HepG2 (cell line): ENCODE data around the gene BICDL2. TPM values are rescaled to one million over a fixed set of nuclear protein-coding genes. Genes with fewer than 3 reads are reported as not detected.

Source experiments
- DDIT3 ChIP-seq: sonication (generic); formaldehyde crosslinking; IDR thresholded peaks from 2 replicates; pipeline ENCODE4 v1.4.0; 2020; ENCODE audit warnings: mild to moderate bottlenecking, missing genetic modification reagents
- MIXL1 ChIP-seq: IDR thresholded peaks from 2 replicates; pipeline ENCODE4 v1.6.1; 2016
- MTERF4 ChIP-seq: sonication (generic); formaldehyde crosslinking; IDR thresholded peaks from 2 replicates; pipeline ENCODE4 v1.8.0; 2023; ENCODE audit warnings: mild to moderate bottlenecking, missing genetic modification reagents
- MZF1 ChIP-seq: sonication (generic); formaldehyde crosslinking; IDR thresholded peaks from 2 replicates; pipeline ENCODE4 v1.8.1; 2023; ENCODE audit warnings: mild to moderate bottlenecking, missing genetic modification reagents, borderline replicate concordance
- NFYC ChIP-seq: IDR thresholded peaks from 2 replicates; pipeline ENCODE4 v1.6.1; 2016; ENCODE audit warnings: missing genetic modification reagents, missing compliant biosample characterization
- PHF21A ChIP-seq: sonication (generic); formaldehyde crosslinking; IDR thresholded peaks from 2 replicates; pipeline ENCODE4 v1.5.0; 2020; ENCODE audit warnings: mild to moderate bottlenecking, missing genetic modification reagents
- SAP130 ChIP-seq: IDR thresholded peaks from 2 replicates; pipeline ENCODE4 v1.6.1; 2016; ENCODE audit warnings: low read depth
- TBP ChIP-seq: sonication (generic); formaldehyde crosslinking; IDR thresholded peaks from 2 replicates; pipeline ENCODE4 v1.5.0; 2020; ENCODE audit warnings: missing genetic modification reagents
- TEAD3 ChIP-seq: optimal IDR thresholded peaks from 2 replicates; pipeline ENCODE3; 2016; ENCODE audit warnings: borderline replicate concordance
- TOPORS ChIP-seq: sonication (generic); formaldehyde crosslinking; IDR thresholded peaks from 2 replicates; pipeline ENCODE4 v1.8.0; 2023; ENCODE audit warnings: mild to moderate bottlenecking, missing genetic modification reagents
- ZBTB25 ChIP-seq: IDR thresholded peaks from 2 replicates; pipeline ENCODE4 v1.6.1; 2018; ENCODE audit warnings: missing genetic modification reagents
- ZBTB34 ChIP-seq: sonication (generic); formaldehyde crosslinking; IDR thresholded peaks from 2 replicates; pipeline ENCODE4 v1.8.0; 2022; ENCODE audit warnings: mild to moderate bottlenecking, missing genetic modification reagents
- ZBTB46 ChIP-seq: sonication (generic); formaldehyde crosslinking; IDR thresholded peaks from 2 replicates; pipeline ENCODE4 v1.4.0; 2020; ENCODE audit warnings: mild to moderate bottlenecking, missing genetic modification reagents, borderline replicate concordance
- ZMYM3 ChIP-seq: sonication (generic); formaldehyde crosslinking; IDR thresholded peaks from 2 replicates; pipeline ENCODE4 v1.5.1; 2020; ENCODE audit warnings: mild to moderate bottlenecking, missing genetic modification reagents
- ZNF12 ChIP-seq: sonication (generic); formaldehyde crosslinking; IDR thresholded peaks from 2 replicates; pipeline ENCODE4 v1.5.0; 2020; ENCODE audit warnings: missing genetic modification reagents
- ZNF225 ChIP-seq: sonication (generic); formaldehyde crosslinking; IDR thresholded peaks from 2 replicates; pipeline ENCODE4 v1.4.0; 2020; ENCODE audit warnings: mild to moderate bottlenecking, missing genetic modification reagents
- ZNF235 ChIP-seq: sonication (generic); formaldehyde crosslinking; IDR thresholded peaks from 2 replicates; pipeline ENCODE4 v1.8.1; 2023; ENCODE audit warnings: mild to moderate bottlenecking, missing genetic modification reagents, borderline replicate concordance
- ZNF484 ChIP-seq: sonication (generic); formaldehyde crosslinking; IDR thresholded peaks from 2 replicates; pipeline ENCODE4 v1.5.1; 2020; ENCODE audit warnings: mild to moderate bottlenecking, low read depth, missing genetic modification reagents, borderline replicate concordance
- ZNF530 ChIP-seq: sonication (generic); formaldehyde crosslinking; IDR thresholded peaks from 2 replicates; pipeline ENCODE4 v1.5.0; 2020; ENCODE audit warnings: low read depth, mild to moderate bottlenecking, missing genetic modification reagents
- ZNF773 ChIP-seq: sonication (generic); formaldehyde crosslinking; IDR thresholded peaks from 2 replicates; pipeline ENCODE4 v1.4.0; 2020; ENCODE audit warnings: missing genetic modification reagents, borderline replicate concordance
- ZNF790 ChIP-seq: sonication (generic); formaldehyde crosslinking; IDR thresholded peaks from 2 replicates; pipeline ENCODE4 v1.8.0; 2022; ENCODE audit warnings: missing genetic modification reagents, mild to moderate bottlenecking, borderline replicate concordance
- ZSCAN25 ChIP-seq: sonication (generic); formaldehyde crosslinking; IDR thresholded peaks from 2 replicates; pipeline ENCODE4 v1.8.0; 2022; ENCODE audit warnings: mild to moderate bottlenecking, missing genetic modification reagents
- polyA plus RNA-seq, 8 experiments: library from polyadenylated mRNA; depleted of rRNA in 3 of 8; stranded (reverse) in 7 of 8; unstranded in 1 of 8; fragments of >200 nt; fragmentation: Illumina TruSeq in 4 of 8; extraction: Trizol in 4 of 8; gene quantifications; 2 replicates each; pipeline versions ENCODE4 v1.2.1 to v1.2.3, GENCODE V29; 2011 to 2016; ENCODE audit warnings: low read depth in 4 of 8, missing spikeins in 1 of 8, mixed read lengths in 1 of 8; ENCODE audit not compliant: insufficient read depth in 1 of 8
- total RNA-seq, 5 experiments: library from RNA; depleted of rRNA; stranded (reverse); fragments of >200 nt; fragmentation: Illumina TruSeq; extraction: Trizol; gene quantifications; 2 replicates each; pipeline ENCODE4 v1.2.3, GENCODE V29; 2016; ENCODE audit warnings: low read depth in 1 of 5

The BICDL2 gene
- total and polyA plus RNA-seq, 2 of the 13 experiments (the other 11 are each of a cell fraction or from before 2014, with no cell fraction given), result 0.12 TPM; not detected in 1

- TF ChIP-seq ZBTB34 (CRISPR knock-in tag) (no peak), NFYC (CRISPR knock-in tag) (no peak), TEAD3 (CRISPR knock-in tag) (peak; percentile 97), MIXL1 (CRISPR knock-in tag) (peak; percentile 25; the same call in 1 of the 2 replicates), ZSCAN25 (CRISPR knock-in tag) (peak; percentile 65), TOPORS (CRISPR knock-in tag) (0 out of 2 replicates have a peak, but pooled peaks have one; percentile 23), TBP (CRISPR knock-in tag) (0 out of 2 replicates have a peak, but pooled peaks have one; percentile 44), ZBTB25 (CRISPR knock-in tag) (peak; percentile 98), ZNF530 (no peak), DDIT3 (CRISPR knock-in tag) (no peak), MZF1 (CRISPR knock-in tag) (no peak), ZNF225 (no peak; the same call in 1 of the 2 replicates), ZNF484 (CRISPR knock-in tag) (no peak), ZMYM3 (peak; percentile 22; the same call in 1 of the 2 replicates), ZNF773 (CRISPR knock-in tag) (peak; percentile 85; the same call in 1 of the 2 replicates), ZNF12 (CRISPR knock-in tag) (no peak), ZNF790 (CRISPR knock-in tag) (no peak), MTERF4 (CRISPR knock-in tag) (no peak), PHF21A (CRISPR knock-in tag) (peak; percentile 79), ZNF235 (CRISPR knock-in tag) (no peak), SAP130 (CRISPR knock-in tag) (peak; percentile 89), ZBTB46 (CRISPR knock-in tag) (peak; percentile 95; the same call in 1 of the 2 replicates)
These were observed 15.9 kb downstream of the BICDL2 start (continued) for GRCh38 chr16:3020604-3021448.
